Measurements from ENCODE around the gene WDR46. TPM values are rescaled to one million over a fixed set of nuclear protein-coding genes. Genes with fewer than 3 reads are reported as not detected.
A peak's percentile ranks its signal among the peaks of the same experiment; 100 is the strongest.

Gene WDR46
- total and polyA plus RNA-seq, 2 of the 13 experiments (the other 11 are each of a cell fraction or from before 2014, with no cell fraction given), result 47.4 to 105 TPM

GRCh38 chr6:33313709-33314514 lies 24.9 kb upstream of the WDR46 start, which contains the start of gene TAPBP (continued):
- TF ChIP-seq ARID5B (CRISPR knock-in tag; IDR thresholded peaks at IDR 0.05) (0 out of 2 replicates have a peak, but pooled peaks have one; percentile 17), ZFP36 (IDR thresholded peaks at IDR 0.05; ENCODE audit: borderline replicate concordance, low read depth, low read length, partially characterized antibody) (no peak), CERS6 (CRISPR knock-in tag; IDR thresholded peaks at IDR 0.05) (0 out of 2 replicates have a peak, but pooled peaks have one; percentile 48), NCOA2 (CRISPR knock-in tag; IDR thresholded peaks at IDR 0.05) (peak; percentile 48; the same call in 1 of the 2 replicates), ZNF598 (CRISPR knock-in tag; IDR thresholded peaks at IDR 0.05; ENCODE audit: borderline replicate concordance) (no peak; the same call in 1 of the 2 replicates), ZNF24 (IDR thresholded peaks at IDR 0.05) (no peak), TAF1 (CRISPR knock-in tag; IDR thresholded peaks at IDR 0.05) (peak; percentile 70), DNMT3B (CRISPR knock-in tag; conservative IDR thresholded peaks at IDR 0.05) (no peak), MXD3 (CRISPR knock-in tag; IDR thresholded peaks at IDR 0.05) (no peak; the same call in 1 of the 2 replicates), RXRA (CRISPR knock-in tag; IDR thresholded peaks at IDR 0.05) (0 out of 2 replicates have a peak, but pooled peaks have one; percentile 28), RFXANK (CRISPR knock-in tag; IDR thresholded peaks at IDR 0.05) (no peak), ZNF644 (CRISPR knock-in tag; IDR thresholded peaks at IDR 0.05; ENCODE audit: low read depth) (no peak), GATA4 (IDR thresholded peaks at IDR 0.05; ENCODE audit: borderline replicate concordance, low read depth) (no peak), GABPB1 (CRISPR knock-in tag; IDR thresholded peaks at IDR 0.05) (peak; percentile 67; the same call in 1 of the 2 replicates), ZNF746 (CRISPR knock-in tag; IDR thresholded peaks at IDR 0.05) (0 out of 2 replicates have a peak, but pooled peaks have one; percentile 52), ZKSCAN8 (CRISPR knock-in tag; IDR thresholded peaks at IDR 0.05; ENCODE audit: borderline replicate concordance) (no peak), ZNF639 (CRISPR knock-in tag; conservative IDR thresholded peaks at IDR 0.05) (no peak), ZNF577 (CRISPR knock-in tag; IDR thresholded peaks at IDR 0.05; ENCODE audit: borderline replicate concordance, low read depth) (no peak)
- TF ChIP-seq, protein P1, sequence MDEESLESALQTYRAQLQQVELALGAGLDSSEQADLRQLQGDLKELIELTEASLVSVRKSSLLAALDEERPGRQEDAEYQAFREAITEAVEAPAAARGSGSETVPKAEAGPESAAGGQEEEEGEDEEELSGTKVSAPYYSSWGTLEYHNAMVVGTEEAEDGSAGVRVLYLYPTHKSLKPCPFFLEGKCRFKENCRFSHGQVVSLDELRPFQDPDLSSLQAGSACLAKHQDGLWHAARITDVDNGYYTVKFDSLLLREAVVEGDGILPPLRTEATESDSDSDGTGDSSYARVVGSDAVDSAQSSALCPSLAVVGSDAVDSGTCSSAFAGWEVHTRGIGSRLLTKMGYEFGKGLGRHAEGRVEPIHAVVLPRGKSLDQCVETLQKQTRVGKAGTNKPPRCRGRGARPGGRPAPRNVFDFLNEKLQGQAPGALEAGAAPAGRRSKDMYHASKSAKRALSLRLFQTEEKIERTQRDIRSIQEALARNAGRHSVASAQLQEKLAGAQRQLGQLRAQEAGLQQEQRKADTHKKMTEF (CRISPR knock-in tag; IDR thresholded peaks at IDR 0.05), result peak; percentile 72
- TF ChIP-seq, protein P2, sequence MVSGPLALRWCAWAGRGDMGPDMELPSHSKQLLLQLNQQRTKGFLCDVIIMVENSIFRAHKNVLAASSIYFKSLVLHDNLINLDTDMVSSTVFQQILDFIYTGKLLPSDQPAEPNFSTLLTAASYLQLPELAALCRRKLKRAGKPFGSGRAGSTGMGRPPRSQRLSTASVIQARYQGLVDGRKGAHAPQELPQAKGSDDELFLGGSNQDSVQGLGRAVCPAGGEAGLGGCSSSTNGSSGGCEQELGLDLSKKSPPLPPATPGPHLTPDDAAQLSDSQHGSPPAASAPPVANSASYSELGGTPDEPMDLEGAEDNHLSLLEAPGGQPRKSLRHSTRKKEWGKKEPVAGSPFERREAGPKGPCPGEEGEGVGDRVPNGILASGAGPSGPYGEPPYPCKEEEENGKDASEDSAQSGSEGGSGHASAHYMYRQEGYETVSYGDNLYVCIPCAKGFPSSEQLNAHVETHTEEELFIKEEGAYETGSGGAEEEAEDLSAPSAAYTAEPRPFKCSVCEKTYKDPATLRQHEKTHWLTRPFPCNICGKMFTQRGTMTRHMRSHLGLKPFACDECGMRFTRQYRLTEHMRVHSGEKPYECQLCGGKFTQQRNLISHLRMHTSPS (CRISPR knock-in tag; IDR thresholded peaks at IDR 0.05; ENCODE audit: low read depth), result no peak
